Psoas muscle (tissue), 8 donors: ENCODE data around the gene BTBD8. TPM values are rescaled to one million over a fixed set of nuclear protein-coding genes. Genes with fewer than 3 reads are reported as not detected.

ENCODE experiments used
- ATAC-seq, 4 donors: fragments of 200-7000 bp; cut with Tn5 transposase; one replicate each; pipeline ENCODE4 v1.9.1; 2020; ENCODE audit warnings: moderate library complexity in 3 of 4, mild to moderate bottlenecking in 2 of 4
- DNase-seq, 2 donors: peaks; one replicate each; pipeline ENCODE4 v3.0.0-alpha.2; 2020
- H3K27ac ChIP-seq: fragments of 200-600 bp; one replicate; pipeline ENCODE4 v1.8.0; 2022
- H3K27me3 ChIP-seq, 3 donors: fragments of 200-600 bp in 1 of 3; one replicate each; pipeline versions ENCODE4 v1.6.1 to v1.8.0; 2013 to 2022; ENCODE audit warnings: low read length in 2 of 3, mild to moderate bottlenecking in 2 of 3, moderate library complexity in 1 of 3; ENCODE audit not compliant: insufficient read depth in 3 of 3
- H3K36me3 ChIP-seq, 2 donors: fragments of 200-600 bp in 1 of 2; one replicate each; pipeline versions ENCODE4 v1.6.1 to v1.8.0; 2013 to 2022; ENCODE audit warnings: low read depth in 1 of 2, mild to moderate bottlenecking in 1 of 2, moderate library complexity in 1 of 2; ENCODE audit not compliant: insufficient read depth in 1 of 2
- H3K4me1 ChIP-seq: fragments of 200-600 bp; one replicate; pipeline ENCODE4 v1.8.0; 2022
- H3K4me3 ChIP-seq: fragments of 200-600 bp; one replicate; pipeline ENCODE4 v1.8.0; 2022; ENCODE audit warnings: mild to moderate bottlenecking
- H3K9me3 ChIP-seq: fragments of 200-600 bp; one replicate; pipeline ENCODE4 v1.8.0; 2022
- WGBS, 3 donors: extraction: QIAGEN DNeasy Blood & Tissue Kit; methylation state at CpG; one replicate each; pipeline versions ENCODE4 v1.1.6 to v1.1.7; 2013; 5-methylcytosine and 5-hydroxymethylcytosine counted together
- intact Hi-C, 2 donors: fragments of 100-400 bp; cut with DNase I; formaldehyde crosslinking; loops; one replicate each; pipeline versions ENCODE4 v1.11.0 to v1.14.2; 2022
- polyA plus RNA-seq, 3 donors: library from polyadenylated mRNA; stranded (reverse); fragments of 200-250 nt; gene quantifications; one replicate each; pipeline ENCODE4 v1.2.3, GENCODE V29; 2013
- total RNA-seq, 4 donors: library from RNA; stranded (reverse); fragmentation: NEBNext Ultra II Directional in 2 of 4; extraction: Animal tissue kit (Norgen Biotek cat#: 25700) in 2 of 4; gene quantifications; one replicate each; pipeline versions ENCODE4 v1.2.1 to v1.2.4, GENCODE V29; 2021 to 2023
- TF ChIP-seq, protein P1 (sequence below): fragments of 200-600 bp; IDR thresholded peaks from one replicate; pipeline ENCODE4 v1.8.0; 2022; ENCODE audit warnings: antibody characterized with exemption
- donor health status: healthy with polysubstance abuse.
- donor health status: DM: no; HTN: no; CAD: no; lungs with moderate emphysema.
- donor health status: Bipolar disorder and iron deficiency.
- donor health status: healthy.
- donor health status: DM: yes; HTN: yes; CAD: no.
- donor health status: DM: no; HTN: no; CAD: no.
- donor health status: DM: no; HTN: no; CAD: no.
- donor health status: DM: yes; HTN: yes; CAD: no.

Gene BTBD8
- total and polyA plus RNA-seq, 7 donors = 0.31 to 4.3 (median 0.61) TPM

DNA sequence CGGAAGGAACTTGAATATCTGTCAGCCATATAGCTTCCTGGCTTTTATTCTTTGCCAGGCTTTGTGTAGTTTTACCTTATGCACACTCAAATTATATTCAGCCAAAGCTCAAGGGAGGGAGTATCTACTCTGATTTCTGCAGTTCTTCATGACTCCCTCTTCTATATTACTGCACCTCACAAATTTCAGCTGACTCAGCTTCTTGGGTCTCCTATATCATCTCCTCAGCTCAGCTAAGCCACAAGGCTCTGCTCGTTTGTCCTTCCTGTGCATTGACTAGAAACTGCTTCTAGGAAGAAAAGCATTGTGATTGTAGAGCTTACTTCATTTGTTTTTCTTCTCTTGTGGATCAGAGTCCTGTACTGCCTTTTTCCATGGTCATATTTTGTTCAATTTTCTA lies 37.4 kb downstream of the BTBD8 start:
- TF ChIP-seq, protein P1, sequence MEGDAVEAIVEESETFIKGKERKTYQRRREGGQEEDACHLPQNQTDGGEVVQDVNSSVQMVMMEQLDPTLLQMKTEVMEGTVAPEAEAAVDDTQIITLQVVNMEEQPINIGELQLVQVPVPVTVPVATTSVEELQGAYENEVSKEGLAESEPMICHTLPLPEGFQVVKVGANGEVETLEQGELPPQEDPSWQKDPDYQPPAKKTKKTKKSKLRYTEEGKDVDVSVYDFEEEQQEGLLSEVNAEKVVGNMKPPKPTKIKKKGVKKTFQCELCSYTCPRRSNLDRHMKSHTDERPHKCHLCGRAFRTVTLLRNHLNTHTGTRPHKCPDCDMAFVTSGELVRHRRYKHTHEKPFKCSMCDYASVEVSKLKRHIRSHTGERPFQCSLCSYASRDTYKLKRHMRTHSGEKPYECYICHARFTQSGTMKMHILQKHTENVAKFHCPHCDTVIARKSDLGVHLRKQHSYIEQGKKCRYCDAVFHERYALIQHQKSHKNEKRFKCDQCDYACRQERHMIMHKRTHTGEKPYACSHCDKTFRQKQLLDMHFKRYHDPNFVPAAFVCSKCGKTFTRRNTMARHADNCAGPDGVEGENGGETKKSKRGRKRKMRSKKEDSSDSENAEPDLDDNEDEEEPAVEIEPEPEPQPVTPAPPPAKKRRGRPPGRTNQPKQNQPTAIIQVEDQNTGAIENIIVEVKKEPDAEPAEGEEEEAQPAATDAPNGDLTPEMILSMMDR = no peak
- intact Hi-C loops = no loop called here
- Histone ChIP-seq H3K36me3 (peaks cover 0 to 6% of the 10 kb centered on the region in 2 donors), H3K27me3 (no peaks in the 10 kb centered on the region), H3K27ac (no peak overlapping the region), H3K9me3 (no peaks in the 10 kb centered on the region), H3K4me3 (no peak overlapping the region), H3K4me1 (no peaks in the 10 kb centered on the region)
- no peak for DNase-seq
- no peak for ATAC-seq
- WGBS, 3 donors = 41 to 54% (median 52%) methylated on average over 2 of the region's 2 CpGs

DNA sequence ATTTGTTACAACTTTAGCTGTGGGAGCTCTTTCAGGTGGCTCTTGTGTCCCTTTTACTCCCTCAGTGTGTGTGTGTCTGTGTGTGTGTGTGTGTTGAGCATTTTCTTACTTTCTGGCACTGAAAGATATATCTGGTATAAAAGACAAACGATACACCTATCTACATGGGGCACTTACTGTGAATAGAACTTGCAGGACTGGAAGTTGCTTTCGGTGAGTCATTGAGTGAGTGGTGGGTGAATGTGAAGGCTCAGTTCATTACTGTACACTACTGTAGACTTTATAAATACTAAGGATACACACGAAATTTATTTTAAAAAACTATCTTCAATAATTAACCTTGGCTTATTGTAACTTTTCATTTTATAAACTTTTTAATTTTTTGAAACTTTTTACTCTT lies 38.7 kb downstream of the BTBD8 start:
- Histone ChIP-seq H3K9me3 (no peaks in the 10 kb centered on the region), H3K27ac (no peak overlapping the region), H3K4me1 (no peaks in the 10 kb centered on the region), H3K27me3 (no peaks in the 10 kb centered on the region), H3K4me3 (no peak overlapping the region), H3K36me3 (peaks cover 0 to 6% of the 10 kb centered on the region in 2 donors)
- TF ChIP-seq, protein P1 = no peak
- no peak for ATAC-seq
- DNase-seq = no peak
- intact Hi-C loops = no loop called here
- WGBS, 3 donors = 75 to 83% (median 80%) methylated on average over 3 of the region's 3 CpGs

DNA sequence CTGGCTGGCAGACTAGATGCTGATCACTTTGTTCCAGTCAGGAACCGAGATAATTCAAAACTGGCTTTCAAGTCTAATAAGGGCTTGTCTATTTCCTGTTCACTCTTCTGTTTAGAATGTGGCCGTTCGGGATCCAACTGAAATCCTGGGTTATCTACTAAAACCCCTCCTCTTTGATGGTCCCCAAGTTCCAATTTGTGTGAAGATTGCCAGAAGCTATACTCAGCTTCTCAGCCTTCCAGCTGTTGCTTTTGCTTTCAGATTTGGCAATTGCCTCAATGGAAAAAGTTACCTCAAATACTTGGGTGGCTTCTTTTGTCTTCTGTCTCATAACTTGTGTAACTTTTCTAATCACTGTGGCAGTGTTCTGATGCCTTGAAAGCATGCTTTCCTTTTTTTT lies 43.7 kb downstream of the BTBD8 start:
- H3K4me3 ChIP-seq = no peak overlapping the region
- intact Hi-C loops = no loop called here
- ATAC-seq (no peak), DNase-seq (no peak)
- H3K9me3 ChIP-seq = no peaks in the 10 kb centered on the region
- H3K36me3 ChIP-seq = peaks cover 0 to 6% of the 10 kb centered on the region in 2 donors
- no peaks in the 10 kb centered on the region for H3K4me1 ChIP-seq
- no peaks in the 10 kb centered on the region for H3K27me3 ChIP-seq
- TF ChIP-seq, protein P1 = no peak
- WGBS, 3 donors = 34 to 47% (median 37%) methylated on average over 3 of the region's 3 CpGs
- no peak overlapping the region for H3K27ac ChIP-seq

DNA sequence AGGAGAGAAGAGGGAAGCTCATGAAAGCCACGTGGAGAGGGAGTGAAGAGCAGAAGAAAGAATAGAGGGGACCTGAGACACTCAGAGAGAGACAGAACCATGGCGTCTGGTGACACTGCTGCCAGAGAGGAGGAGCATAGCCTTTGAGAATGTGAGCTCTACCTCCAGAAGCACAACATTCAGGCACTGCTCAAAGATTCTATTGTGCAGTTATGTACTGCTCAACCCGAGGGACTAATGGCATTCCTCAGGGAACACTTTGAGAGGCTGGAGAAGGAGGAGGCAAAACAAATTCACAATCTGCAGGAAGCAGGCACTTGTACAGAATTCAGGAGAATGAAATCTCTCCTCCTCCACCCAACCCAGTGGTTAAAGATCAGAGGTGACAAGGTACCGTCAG lies 45.1 kb downstream of the BTBD8 start:
- intact Hi-C loops = no loop called here
- TF ChIP-seq, protein P1 = no peak
- H3K9me3 ChIP-seq = no peaks in the 10 kb centered on the region
- H3K27me3 ChIP-seq = no peaks in the 10 kb centered on the region
- no peak overlapping the region for H3K4me3 ChIP-seq
- H3K27ac ChIP-seq = no peak overlapping the region
- peaks cover 0 to 12% of the 10 kb centered on the region in 2 donors for H3K36me3 ChIP-seq
- H3K4me1 ChIP-seq = no peaks in the 10 kb centered on the region
- 65 to 69% (median 66%) methylated on average over 4 of the region's 4 CpGs for WGBS, 3 donors
- ATAC-seq = no peak
- no peak for DNase-seq

DNA sequence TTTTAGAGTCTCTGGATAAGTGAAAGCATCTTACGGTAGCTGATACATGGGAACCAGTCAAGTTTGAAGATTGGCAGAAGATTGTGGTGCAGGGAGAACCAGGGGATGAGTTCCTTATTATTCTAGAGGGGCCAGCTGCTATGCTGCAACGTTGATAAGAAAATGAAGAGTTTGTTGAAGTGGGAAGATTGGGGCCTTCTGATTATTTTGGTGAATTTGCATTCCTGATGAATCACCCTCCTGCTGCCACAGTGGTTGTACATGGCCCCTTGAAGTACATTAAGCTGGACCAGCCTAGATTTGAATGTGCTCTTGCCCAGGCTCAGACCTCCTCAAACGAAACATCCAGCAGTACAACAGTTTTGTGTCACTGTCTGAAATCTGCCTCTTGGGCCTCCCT lies 45.9 kb downstream of the BTBD8 start:
- DNase-seq = no peak
- 89 to 94% (median 90%) methylated on average over 3 of the region's 3 CpGs for WGBS, 3 donors
- H3K4me1 ChIP-seq = no peaks in the 10 kb centered on the region
- no peaks in the 10 kb centered on the region for H3K9me3 ChIP-seq
- H3K27ac ChIP-seq = no peak overlapping the region
- peaks cover 0 to 13% of the 10 kb centered on the region in 2 donors for H3K36me3 ChIP-seq
- no peak overlapping the region for H3K4me3 ChIP-seq
- intact Hi-C loops = no loop called here
- no peaks in the 10 kb centered on the region for H3K27me3 ChIP-seq
- TF ChIP-seq, protein P1 = no peak
- no peak for ATAC-seq
